Bone marrow (tissue), 2 donors: Measurements from ENCODE around the gene BTBD16.
A peak's percentile ranks its signal among the peaks of the same experiment; 100 is the strongest.

Experiments used
- DNase-seq, 2 donors: peaks; one replicate each; lab custom pipeline; 2025; lab: John Stamatoyannopoulos, UW

The BTBD16 gene

DNA sequence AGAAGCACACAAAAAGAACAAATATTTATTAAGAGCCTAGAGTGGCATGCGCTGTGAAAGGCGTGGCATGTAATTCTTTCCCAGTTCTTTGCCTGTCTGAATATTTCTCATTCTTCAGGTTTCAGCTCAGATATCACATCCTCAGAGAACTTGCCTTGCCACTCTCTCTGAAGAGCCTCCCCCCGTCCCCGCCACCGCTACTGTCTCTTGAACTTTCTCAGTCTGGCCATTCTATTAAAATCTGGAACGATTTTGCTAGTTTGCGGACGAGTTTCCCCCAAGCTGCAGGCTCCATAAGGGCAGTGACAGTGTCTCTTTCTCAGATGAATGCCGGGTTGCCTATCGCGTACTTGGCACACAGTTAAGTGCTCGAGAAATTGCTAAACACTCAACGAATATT lies 102.6 kb downstream of the BTBD16 start:
- DNase-seq: no peak

DNA sequence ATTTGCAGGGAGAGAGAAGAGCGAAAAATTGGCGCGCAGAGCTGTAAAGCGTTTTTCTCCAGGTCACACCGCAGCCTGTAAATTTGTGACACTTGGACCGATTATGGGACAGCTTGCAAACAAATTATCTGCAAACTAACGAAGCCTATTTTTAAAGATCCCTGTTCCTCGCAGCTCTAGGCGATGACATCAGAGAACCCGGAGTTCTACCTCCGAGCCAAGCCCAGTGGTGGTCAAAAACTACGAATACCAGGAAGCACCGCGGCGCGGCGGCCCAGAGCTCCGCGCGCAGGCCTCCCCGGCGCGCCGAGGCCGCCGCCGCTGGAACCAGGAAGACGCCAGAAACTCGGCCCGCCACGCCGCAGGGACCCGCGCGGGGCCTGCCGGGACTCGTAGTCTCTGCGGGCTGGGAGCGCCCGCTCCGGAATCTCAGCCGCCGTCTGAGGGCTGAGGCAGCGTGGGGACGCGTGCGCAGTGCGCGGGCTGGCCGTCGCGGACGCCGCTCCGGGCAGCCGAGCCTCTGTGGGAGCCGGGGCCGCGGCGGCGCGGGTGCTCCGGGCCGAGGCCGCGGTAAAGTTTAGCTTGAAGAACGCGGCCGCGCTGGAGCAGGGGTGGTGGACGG lies 103.3 kb downstream of the BTBD16 start, which contains the start of gene PLEKHA1:
Gene PLEKHA1 (plus strand): TSS at position 472 of the 622 bp plus-strand sequence. CDS start 18,493 bp downstream, outside the sequence.
- DNase-seq: peak; percentile 48 to 77

DNA sequence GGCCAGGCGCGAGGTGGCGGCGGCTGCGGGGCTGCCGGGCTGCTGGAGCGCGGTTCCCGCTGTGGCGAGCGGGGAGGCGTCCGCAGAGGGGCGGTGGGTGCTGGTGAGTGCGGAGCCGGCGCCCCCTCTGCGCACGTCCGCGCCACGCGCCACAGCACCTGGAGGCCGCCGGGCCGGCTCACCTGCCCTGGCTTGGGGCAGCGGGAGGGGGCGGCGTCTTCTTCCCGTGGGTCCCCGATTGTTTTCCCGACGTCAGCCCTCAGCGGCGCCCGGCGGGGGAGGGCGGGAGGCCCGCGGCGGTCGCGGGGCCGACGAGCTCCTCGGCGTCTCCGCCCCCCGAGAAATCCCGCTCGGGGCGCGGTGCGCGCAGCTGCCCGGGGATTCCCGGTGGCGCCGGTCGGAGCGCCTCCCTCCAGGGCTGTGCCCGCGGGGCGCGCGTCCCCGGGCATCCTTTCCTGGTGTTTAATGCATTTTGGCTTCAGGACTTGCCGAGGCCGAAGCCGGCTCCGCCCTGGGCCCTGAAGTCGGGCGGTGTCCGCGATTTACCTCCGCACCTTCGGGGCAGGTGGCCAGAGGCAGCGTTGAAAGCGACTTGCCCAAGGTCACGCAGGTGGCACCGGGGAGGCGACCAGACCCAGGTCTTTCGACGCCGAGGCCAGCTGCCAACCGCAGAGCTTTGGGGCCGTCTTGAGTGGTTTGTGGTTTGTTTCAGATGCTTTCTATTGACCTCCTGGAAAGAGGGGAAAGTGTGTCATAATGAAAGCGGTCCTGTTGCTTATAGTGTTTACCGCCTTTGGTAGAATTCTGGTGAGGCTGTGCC lies 104.0 kb downstream of the BTBD16 start:
- peak in 1 of 2 donors; percentile 29 for DNase-seq

DNA sequence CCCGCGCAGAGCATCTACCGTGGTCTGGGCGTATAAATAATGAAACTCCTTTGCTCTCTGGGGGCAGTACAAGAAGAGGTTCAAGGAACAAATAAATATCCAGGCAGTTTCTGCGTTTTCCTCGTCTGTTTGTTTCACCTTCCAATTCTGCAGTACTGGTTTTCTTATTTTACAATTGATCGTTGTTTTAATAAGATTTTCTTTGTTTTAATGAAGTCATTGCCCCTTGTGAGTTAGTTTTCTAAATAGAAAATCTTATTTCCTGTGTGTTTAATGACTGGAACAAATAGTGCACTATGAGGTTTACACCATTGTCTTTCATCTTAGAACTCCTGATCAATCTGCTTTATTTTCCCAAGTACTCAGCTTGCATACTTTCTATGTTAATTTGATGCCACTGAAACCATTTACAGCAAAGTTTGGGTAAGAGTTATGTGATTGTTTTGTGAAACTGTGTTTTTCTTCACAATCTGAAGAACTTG lies 104.6 kb downstream of the BTBD16 start:
- DNase-seq: no peak

DNA sequence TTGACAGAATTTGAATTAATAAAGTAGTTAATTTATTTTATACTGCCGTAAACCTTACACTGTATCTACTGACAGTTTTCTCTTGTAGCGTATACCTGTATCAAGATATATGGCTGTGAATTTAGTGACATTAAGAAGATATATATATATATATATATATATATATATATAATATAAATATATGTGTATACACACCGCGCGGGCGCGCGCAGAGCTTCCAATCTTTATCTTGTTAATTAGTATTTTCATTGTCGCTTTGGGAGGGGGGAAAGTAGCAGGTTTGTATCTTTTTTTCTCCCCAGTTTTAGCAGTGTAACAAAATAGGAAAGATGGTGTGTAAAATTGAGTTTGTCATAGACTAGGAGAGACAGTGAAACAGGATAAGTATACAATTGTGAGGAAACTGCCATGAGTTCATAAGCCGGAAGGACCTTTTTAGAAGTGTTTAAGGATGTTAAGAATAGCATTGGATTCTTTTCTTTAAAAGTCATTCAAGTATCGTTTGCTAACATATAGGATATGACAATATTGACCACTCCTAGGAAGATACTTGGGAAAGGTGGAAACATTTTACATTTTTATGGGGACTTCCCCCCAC lies 105.4 kb downstream of the BTBD16 start:
- no peak for DNase-seq

DNA sequence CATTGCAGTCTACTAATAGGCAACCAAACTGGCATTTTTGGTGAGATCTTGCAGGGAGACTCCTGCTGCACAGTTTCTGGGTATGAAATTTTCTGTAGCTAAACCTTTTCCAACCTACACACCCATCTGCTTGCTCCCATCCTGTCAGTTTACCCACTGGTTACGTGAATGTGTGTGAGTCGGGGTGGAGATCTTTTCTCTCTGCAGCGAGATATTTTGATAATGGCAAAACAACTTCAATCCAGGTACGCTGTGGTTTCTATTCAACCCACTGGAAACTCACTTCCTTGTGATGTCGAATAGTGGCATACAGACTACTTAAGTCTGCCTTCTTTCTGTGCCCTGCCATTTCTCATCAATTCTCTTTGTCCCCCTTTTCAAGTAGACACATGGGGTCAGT lies 107.9 kb downstream of the BTBD16 start:
- no peak for DNase-seq

DNA sequence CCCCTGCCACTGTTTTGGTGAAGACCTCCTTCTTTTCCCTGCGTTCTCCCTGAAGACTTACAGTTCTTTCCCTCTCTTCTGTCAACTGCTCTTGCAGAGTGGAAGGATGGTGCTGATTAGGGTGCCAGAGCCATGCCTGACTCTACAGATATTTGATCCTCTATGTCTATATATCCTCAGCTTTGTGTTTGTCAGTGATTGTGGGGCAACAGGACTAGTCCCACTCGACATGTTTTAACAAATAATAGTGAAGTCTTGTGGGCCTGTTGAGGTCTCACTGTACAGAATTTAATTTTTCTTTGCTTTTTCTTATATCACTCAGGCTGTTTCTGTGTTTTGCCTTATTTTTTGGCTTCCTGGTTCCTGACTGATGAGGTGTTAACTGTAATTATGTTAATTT lies 108.4 kb downstream of the BTBD16 start:
- DNase-seq: no peak

DNA sequence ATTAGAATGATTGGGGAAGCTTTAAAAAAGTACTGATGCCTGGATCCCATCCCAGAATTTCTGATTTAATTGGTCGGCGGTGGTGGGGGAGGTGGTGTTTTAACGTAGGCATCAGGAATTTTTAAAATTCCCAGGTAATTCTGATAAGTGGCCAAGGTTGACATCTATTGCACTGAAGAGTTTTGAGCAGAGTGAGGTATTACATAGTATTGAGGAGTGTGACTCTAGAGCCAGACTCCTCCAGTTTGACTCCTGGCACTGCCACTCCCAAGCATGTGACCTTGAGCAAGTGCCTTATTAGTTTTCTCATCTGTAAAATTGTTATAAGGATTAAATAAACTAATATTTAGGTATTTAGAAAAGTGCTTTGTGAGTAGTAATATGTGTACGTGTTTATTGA lies 109.6 kb downstream of the BTBD16 start:
- no peak for DNase-seq

DNA sequence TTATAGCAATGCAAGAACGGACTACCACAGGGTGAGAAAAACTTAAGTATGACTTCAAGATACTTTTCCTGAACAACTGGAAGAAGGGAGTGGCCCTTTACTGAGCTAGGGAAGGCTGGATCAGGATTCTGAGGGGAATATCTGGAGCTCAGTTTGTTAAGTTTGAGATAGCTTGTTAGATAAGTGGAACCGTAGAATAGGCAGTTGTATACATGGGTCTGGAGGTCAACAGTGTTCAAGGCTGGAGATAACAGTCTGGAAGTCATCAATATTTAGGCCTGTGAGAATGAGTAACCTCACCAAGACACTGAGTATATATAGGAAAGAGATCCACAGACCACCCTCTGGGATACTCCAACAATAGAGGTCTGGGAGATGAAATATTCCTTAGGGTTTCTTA lies 110.6 kb downstream of the BTBD16 start:
- no peak for DNase-seq

DNA sequence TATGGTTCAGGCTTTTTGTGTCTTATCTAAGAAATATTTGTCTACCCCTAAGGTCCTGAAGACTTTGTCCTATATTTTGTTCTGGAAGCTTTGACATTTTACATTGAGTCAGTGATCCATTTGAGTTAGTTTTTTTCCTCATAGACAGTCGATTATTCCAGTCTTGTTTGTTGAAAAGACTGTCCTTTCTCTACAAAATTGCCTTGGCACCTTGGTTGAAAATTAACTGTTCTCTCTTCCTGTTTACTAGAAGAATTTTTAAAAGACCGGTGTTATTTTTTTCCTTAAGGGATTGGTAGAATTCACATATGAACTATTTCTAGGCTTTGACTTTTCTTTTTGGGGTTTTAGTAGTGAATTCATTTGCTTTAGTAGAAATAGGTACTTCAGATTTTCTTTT lies 115.4 kb downstream of the BTBD16 start:
- no peak for DNase-seq

DNA sequence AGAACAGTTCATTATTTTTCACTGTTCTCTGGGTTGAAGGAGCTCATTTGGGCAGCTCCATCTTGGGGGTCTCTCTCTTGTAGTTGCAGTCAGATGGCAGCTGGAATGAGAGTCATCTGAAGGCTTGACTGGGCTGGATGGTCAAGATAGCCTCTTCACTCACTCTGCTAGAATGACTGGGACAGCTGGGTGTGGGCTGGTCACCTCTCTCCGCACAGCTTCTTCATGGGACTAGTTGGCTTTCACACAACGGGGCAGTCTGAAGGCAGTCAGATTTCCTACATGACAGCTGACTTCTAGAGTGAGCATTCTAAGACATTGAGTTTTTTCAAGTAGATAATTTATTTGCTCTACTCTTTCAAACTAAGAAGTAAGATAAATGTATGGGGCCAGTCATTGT lies 116.5 kb downstream of the BTBD16 start:
- DNase-seq: no peak
